Measurements from ENCODE around the gene CUL2.

- TF ChIP-seq CTCF (IDR thresholded peaks at IDR 0.05) (no peak), REST (IDR thresholded peaks at IDR 0.05; ENCODE audit: insufficient read depth in 1 of 2, low read depth in 2 of 2, low read length in 1 of 2) (no peak), POLR2AphosphoS5 (IDR thresholded peaks at IDR 0.05; ENCODE audit: low read depth, low read length) (no peak)
These were observed 77.4 kb downstream of the CUL2 start for GRCh38 chr10:35012781-35013180.
